Skeletal muscle satellite cell (primary cell): Measurements from ENCODE around the gene PPP6R1.
"Not testable (repeated sequence)": the region's sequence is repeated elsewhere in the genome, so short reads cannot be mapped to it uniquely, and the experiment has no call there.

ENCODE experiments used
- H3K27me3 ChIP-seq: 2 replicates; pipeline ENCODE4 v1.7.0; 2013; ENCODE audit warnings: low read length; ENCODE audit not compliant: control insufficient read depth, insufficient read depth
- H3K36me3 ChIP-seq: 2 replicates; pipeline ENCODE4 v1.7.0; 2013; ENCODE audit warnings: mild to moderate bottlenecking, control low read depth, low read length; ENCODE audit not compliant: insufficient read depth
- H3K4me1 ChIP-seq: 2 replicates; pipeline ENCODE4 v1.7.0; 2013; ENCODE audit warnings: low read length; ENCODE audit not compliant: control insufficient read depth, insufficient read depth
- H3K4me2 ChIP-seq: 2 replicates; pipeline ENCODE4 v1.7.0; 2013; ENCODE audit warnings: mild to moderate bottlenecking, low read length
- H3K4me3 ChIP-seq: 2 replicates; pipeline ENCODE4 v1.7.0; 2013; ENCODE audit warnings: low read length
- H3K9ac ChIP-seq: 2 replicates; pipeline ENCODE4 v1.7.0; 2013; ENCODE audit warnings: mild to moderate bottlenecking, low read depth, low read length, moderate library complexity
- H3K9me3 ChIP-seq: replicated peaks from 2 replicates; pipeline ENCODE4 v1.7.0; 2013; ENCODE audit warnings: mild to moderate bottlenecking, control low read depth, low read length

Gene PPP6R1

DNA sequence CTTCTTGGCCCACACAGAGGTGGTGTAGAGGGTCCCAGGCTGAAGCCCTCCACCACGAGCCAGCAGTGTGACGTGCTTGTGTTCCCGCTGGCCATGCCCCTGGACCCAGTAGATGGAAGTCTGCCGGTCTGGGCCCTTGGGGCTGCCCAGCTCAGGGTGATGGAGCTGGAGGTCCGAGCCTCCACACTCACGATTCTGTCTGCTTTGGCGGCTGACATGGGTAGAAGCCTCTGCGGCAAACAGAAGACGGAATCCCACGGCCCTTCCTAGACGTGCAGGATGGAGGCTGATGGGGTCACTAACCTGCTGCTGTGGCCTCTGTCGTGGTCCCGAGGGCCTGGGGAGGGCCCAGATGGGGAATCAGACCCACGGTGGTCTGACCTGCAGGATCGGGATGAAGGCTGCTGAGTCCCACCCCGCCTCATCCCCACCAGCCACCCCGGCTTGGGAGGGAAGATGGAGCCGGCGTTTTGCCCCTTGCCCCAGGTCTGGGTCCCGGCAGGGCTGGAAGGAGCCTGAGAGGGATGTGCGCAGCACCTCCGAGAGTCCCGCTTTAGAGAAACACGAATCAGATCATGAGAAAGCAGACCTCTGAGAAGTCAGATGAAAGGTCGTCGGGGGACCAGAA is 34.7 kb downstream of the PPP6R1 start:
- Histone ChIP-seq H3K36me3 (peaks cover 27% of the 10 kb centered on the region), H3K4me3 (no peak overlapping the region), H3K9ac (no peak overlapping the region), H3K4me2 (no peak overlapping the region), H3K4me1 (no peaks in the 10 kb centered on the region), H3K9me3 (no peaks in the 10 kb centered on the region), H3K27me3 (no peaks in the 10 kb centered on the region)

DNA sequence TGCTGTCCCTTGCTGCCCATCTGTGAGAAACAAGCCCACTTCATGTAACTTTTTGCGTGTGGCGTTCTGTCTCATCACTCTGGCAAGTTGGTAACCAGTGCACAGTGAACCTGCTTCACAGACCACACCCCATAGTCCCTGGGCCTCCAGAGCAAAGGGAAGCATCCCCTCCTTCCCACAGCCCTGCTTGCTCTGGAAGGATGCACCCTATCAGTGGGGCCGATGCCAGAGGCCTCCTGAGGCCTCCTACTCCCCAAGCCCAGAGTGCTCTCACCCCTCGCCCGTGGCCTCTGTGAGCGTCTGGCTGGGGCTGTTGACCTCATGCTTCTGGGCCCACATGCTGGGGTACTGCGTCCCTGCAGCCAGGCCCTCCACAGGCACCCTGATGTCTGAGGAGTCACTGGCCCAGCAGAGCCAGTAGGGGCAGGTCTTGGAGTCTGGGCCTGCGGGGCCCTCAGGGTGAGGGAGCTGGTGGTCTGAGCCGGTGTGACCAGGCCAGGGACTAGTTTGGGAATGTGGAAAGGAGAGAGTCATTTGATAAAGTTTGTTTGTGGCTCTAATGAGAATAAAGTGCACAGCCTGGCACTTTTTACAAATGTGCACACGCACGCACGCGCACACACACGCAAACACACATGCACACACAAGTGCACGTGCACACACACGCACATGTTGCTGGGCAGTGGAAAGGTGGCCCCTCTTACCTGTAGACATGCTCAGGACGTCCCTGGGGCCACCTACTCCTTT is 35.4 kb downstream of the PPP6R1 start:
- Histone ChIP-seq H3K9ac (no peak overlapping the region), H3K4me1 (no peaks in the 10 kb centered on the region), H3K9me3 (no peaks in the 10 kb centered on the region), H3K4me3 (no peak overlapping the region), H3K27me3 (no peaks in the 10 kb centered on the region), H3K36me3 (peaks cover 21% of the 10 kb centered on the region), H3K4me2 (no peak overlapping the region)

- Histone ChIP-seq H3K9me3 (no peaks in the 10 kb centered on the region), H3K27me3 (no peaks in the 10 kb centered on the region), H3K4me2 (no peak overlapping the region), H3K4me3 (no peak overlapping the region), H3K9ac (no peak overlapping the region), H3K4me1 (peaks cover 8% of the 10 kb centered on the region), H3K36me3 (peaks cover 3% of the 10 kb centered on the region)
Measured at GRCh38 chr19:55220525-55220924, 38.3 kb downstream of the PPP6R1 start.

GRCh38 chr19:55216461-55217198 is 42.2 kb downstream of the PPP6R1 start:
- H3K27me3 ChIP-seq = no peaks in the 10 kb centered on the region
- peak overlapping the region; percentile 52 for H3K9ac ChIP-seq
- H3K9me3 ChIP-seq = no peaks in the 10 kb centered on the region
- H3K36me3 ChIP-seq = no peaks in the 10 kb centered on the region
- peak overlapping the region; percentile 65 for H3K4me3 ChIP-seq
- peak overlapping the region; percentile 91 for H3K4me2 ChIP-seq
- peaks cover 8% of the 10 kb centered on the region for H3K4me1 ChIP-seq

DNA sequence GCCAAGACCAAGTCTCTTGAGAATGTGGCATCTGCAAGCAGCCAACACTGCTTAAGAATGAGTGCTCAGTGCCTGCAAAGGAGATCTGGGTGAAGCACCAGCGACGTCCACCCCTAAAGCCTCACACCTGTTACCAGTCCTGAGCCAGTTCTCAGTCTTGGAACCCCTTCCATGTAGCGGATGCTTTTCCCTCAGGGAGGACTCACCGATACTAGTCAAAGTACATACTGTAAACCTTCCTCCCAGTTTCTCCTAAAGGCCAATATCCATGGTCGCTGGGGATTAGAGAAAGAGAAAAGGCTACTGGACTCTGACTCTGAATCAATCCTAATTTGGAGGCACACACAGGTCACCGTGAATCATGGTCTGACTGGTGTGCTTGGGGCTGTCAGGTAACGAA is 45.3 kb downstream of the PPP6R1 start:
- Histone ChIP-seq H3K4me1 (peaks cover 25% of the 10 kb centered on the region), H3K9me3 (no peaks in the 10 kb centered on the region), H3K36me3 (no peaks in the 10 kb centered on the region), H3K4me3 (no peak overlapping the region), H3K9ac (no peak overlapping the region), H3K4me2 (no peak overlapping the region), H3K27me3 (no peaks in the 10 kb centered on the region)

DNA sequence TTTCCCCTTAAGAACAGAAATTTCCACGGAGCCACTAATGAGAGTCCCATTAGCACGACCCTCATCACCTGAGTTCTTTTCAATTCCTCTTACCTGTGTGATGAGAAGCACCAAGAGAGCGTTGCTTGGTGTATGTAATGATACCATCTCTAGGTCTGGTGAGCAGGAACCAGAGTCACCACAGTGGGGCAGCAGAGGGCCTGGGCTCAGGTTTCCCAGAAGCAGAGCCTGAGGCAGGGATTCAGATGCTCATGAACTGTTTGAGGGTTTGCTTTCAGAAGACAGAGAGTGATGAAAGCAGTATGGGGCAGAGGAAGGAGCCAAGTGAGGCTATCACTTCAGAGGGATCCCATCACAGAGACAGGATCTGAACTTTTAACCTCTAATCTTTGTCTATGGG is 46.4 kb downstream of the PPP6R1 start:
- no peak overlapping the region for H3K9ac ChIP-seq
- no peak overlapping the region for H3K4me2 ChIP-seq
- H3K27me3 ChIP-seq = no peaks in the 10 kb centered on the region
- H3K9me3 ChIP-seq = no peaks in the 10 kb centered on the region
- no peak overlapping the region for H3K4me3 ChIP-seq
- H3K4me1 ChIP-seq = peaks cover 25% of the 10 kb centered on the region
- H3K36me3 ChIP-seq = no peaks in the 10 kb centered on the region

DNA sequence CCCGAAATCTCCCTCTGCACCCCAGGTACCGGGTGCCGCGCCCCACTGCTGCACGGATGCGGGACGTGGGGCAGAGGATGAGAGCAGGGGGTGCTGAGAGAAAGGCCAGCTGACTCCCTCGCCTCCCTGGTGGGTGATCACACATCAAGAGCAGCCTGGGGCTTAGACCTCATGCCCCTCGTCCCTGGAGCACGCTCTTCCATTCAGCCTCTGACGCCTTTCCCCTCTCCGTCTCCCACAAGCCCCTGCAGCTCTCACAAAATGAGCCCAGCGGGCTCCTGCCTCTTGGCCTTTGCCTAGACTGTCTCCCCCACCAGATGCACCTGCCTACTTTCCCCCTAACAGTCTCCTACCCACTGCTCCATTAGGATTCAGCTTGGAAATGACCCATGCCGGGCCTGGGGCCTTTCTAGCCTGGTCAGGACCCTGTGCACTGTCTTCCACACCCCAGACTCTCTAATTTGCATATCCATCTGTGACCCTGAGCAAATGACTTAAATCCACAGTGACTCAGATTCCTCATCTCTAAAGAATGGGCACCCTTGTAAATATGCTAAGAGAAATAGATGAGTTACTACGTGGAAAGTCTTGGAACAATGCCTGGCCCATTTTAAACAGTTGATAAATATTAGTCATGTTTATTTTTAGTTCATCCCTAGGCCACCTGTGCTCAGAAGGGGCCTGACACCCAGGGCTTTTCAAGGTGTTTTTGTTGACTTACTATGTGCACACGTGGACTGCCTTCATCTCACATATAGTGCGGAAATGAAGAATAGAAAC is 48.9 kb downstream of the PPP6R1 start:
- Histone ChIP-seq H3K9me3 (no peaks in the 10 kb centered on the region), H3K9ac (no peak overlapping the region), H3K27me3 (peaks cover under 1% of the 10 kb centered on the region), H3K4me1 (peaks cover 27% of the 10 kb centered on the region), H3K4me3 (no peak overlapping the region), H3K36me3 (no peaks in the 10 kb centered on the region), H3K4me2 (peak overlapping the region; percentile 16)

- Histone ChIP-seq H3K36me3 (no peaks in the 10 kb centered on the region), H3K27me3 (peaks cover 8% of the 10 kb centered on the region), H3K4me3 (no peak within 1 kb of the TSS)
Measured at GRCh38 chr19:55208880-55209692, 49.7 kb downstream of the PPP6R1 start, which contains the start of gene PTPRH. PTPRH (minus strand) TSS chr19:55209501; CDS start chr19:55209433, 68 bp downstream.

GRCh38 chr19:55206664-55207500 is 51.9 kb downstream of the PPP6R1 start:
- H3K36me3 ChIP-seq = no peaks in the 10 kb centered on the region
- H3K4me3 ChIP-seq = no peak overlapping the region
- peak overlapping the region; percentile 11 for H3K9ac ChIP-seq
- peak overlapping the region; percentile 57 for H3K4me2 ChIP-seq
- H3K4me1 ChIP-seq = peaks cover 27% of the 10 kb centered on the region
- peaks cover 15% of the 10 kb centered on the region for H3K27me3 ChIP-seq
- H3K9me3 ChIP-seq = no peaks in the 10 kb centered on the region

More at GRCh38 chr19:55208880-55209692, 49.7 kb downstream of the PPP6R1 start, which contains the start of gene PTPRH:
- no peaks in the 10 kb centered on the region for H3K9me3 ChIP-seq
- peak within 1 kb of the TSS; percentile 16 for H3K4me2 ChIP-seq
- peaks cover 27% of the 10 kb centered on the region for H3K4me1 ChIP-seq
- H3K9ac ChIP-seq = no peak within 1 kb of the TSS

DNA sequence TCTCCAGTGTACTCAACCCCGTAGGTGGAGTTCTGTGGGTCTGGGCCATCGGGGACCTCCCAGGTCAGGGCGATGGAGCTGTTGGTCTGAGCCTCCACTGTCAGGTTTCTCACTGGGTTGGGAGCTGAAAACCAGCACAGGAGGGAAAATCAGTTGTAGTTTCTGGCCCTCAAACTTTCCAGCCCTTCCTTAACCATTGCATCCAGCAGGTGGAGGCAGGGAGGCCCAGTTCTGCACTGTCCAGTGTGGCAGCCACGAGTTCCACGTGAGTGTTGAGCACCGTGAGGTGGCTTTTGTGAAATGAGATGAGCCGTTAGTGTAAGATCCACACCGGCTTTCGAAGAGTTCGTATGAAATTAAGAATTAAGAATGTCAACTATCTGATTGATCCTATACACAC is 56.6 kb downstream of the PPP6R1 start:
- H3K9ac ChIP-seq, H3K4me1 ChIP-seq, H3K36me3 ChIP-seq, H3K4me3 ChIP-seq, H3K9me3 ChIP-seq, H3K4me2 ChIP-seq: not testable (repeated sequence)
- H3K27me3 ChIP-seq = peaks cover 32% of the 10 kb centered on the region
